Tibial nerve (tissue), 4 donors: ENCODE results near the gene UNKL. TPM values are rescaled to one million over a fixed set of nuclear protein-coding genes. Genes with fewer than 3 reads are reported as not detected.
A peak's percentile ranks its signal among the peaks of the same experiment; 100 is the strongest.

Experiments
- DNase-seq, 2 donors: peaks; one replicate each; pipeline ENCODE4 v3.0.0-alpha.2; 2019; ENCODE audit warnings: low spot score in 2 of 2
- H3K27ac ChIP-seq, 4 donors: fragments of 200-600 bp; sonication (generic) in 3 of 4; one replicate each; pipeline ENCODE4 v1.5.1; 2017 to 2019; ENCODE audit warnings: mild to moderate bottlenecking in 1 of 4
- H3K27me3 ChIP-seq, 2 donors: fragments of 200-600 bp; sonication (generic) in 1 of 2; one replicate each; pipeline versions ENCODE4 v1.5.1 to v1.6.0; 2017 to 2019
- H3K36me3 ChIP-seq, 3 donors: fragments of 200-600 bp; sonication (generic); one replicate each; pipeline ENCODE4 v1.5.1; 2018 to 2019
- H3K4me1 ChIP-seq, 4 donors: fragments of 200-600 bp; sonication (generic) in 3 of 4; one replicate each; pipeline ENCODE4 v1.5.1; 2017 to 2019
- H3K4me3 ChIP-seq, 4 donors: fragments of 200-600 bp; sonication (generic) in 3 of 4; one replicate each; pipeline ENCODE4 v1.5.1; 2017 to 2019; ENCODE audit warnings: mild to moderate bottlenecking in 1 of 4, moderate library complexity in 1 of 4
- H3K9me3 ChIP-seq, 4 donors: fragments of 200-600 bp; sonication (generic) in 3 of 4; one replicate each; pipeline ENCODE4 v1.5.1; 2017 to 2019
- CTCF ChIP-seq, 5 experiments: fragments of 200-600 bp in 3 of 5; fragments of 450-650 bp in 2 of 5; sonication (generic) in 3 of 5; IDR thresholded peaks; one replicate each; pipeline ENCODE4 v1.5.1; 2016 to 2019; ENCODE audit warnings: antibody characterized with exemption in 5 of 5, mild to moderate bottlenecking in 3 of 5, moderate library complexity in 2 of 5
- EP300 ChIP-seq, 2 donors: sonication (generic); formaldehyde crosslinking; IDR thresholded peaks; one replicate each; pipeline ENCODE4 v1.6.1; 2017; ENCODE audit warnings: antibody characterized with exemption in 2 of 2, mild to moderate bottlenecking in 1 of 2
- POLR2A ChIP-seq, 2 donors: fragments of 450-650 bp; IDR thresholded peaks; one replicate each; pipeline ENCODE4 v1.6.1; 2017; ENCODE audit warnings: antibody characterized with exemption in 2 of 2, mild to moderate bottlenecking in 2 of 2, moderate library complexity in 2 of 2
- WGBS, 2 donors: methylation state at CpG; one replicate each; pipeline ENCODE4 v1.1.5; 2018; 5-methylcytosine and 5-hydroxymethylcytosine counted together
- total RNA-seq, 4 donors: library from RNA; depleted of rRNA; stranded (reverse); fragments of >200 nt; gene quantifications; one replicate each; pipeline ENCODE4 v1.1.0, GENCODE V29; 2016

UNKL gene
- total RNA-seq, 4 donors from 2014 or later = 34.3 to 70.5 (median 45.0) TPM

GRCh38 chr16:1342526-1343427, 71.7 kb downstream of the UNKL start:
- peak; percentile 64 to 77 for DNase-seq
- Histone ChIP-seq H3K27ac (peak overlapping the region in 1 of 4 donors; percentile 34), H3K36me3 (peaks cover 0 to 6% (median 0%) of the 10 kb centered on the region in 3 donors), H3K4me1 (peaks cover 0 to 22% (median 12%) of the 10 kb centered on the region in 4 donors), H3K4me3 (peak overlapping the region in 2 of 4 donors; percentile 34 to 40), H3K9me3 (no peaks in the 10 kb centered on the region), H3K27me3 (peaks cover 0 to 19% of the 10 kb centered on the region in 2 donors)
- TF ChIP-seq CTCF (IDR thresholded peaks at IDR 0.05) (peak in 1 of 5 experiments; percentile 13), EP300 (IDR thresholded peaks at IDR 0.05) (no peak), POLR2A (IDR thresholded peaks at IDR 0.05) (no peak)
- WGBS, 2 donors = 3 to 10% methylated on average over 40 to 49 of the region's 49 CpGs

- H3K9me3 ChIP-seq = no peaks in the 10 kb centered on the region
- peaks cover 0 to 29% of the 10 kb centered on the region in 2 donors for H3K27me3 ChIP-seq
- 78 to 91% methylated on average over 24 to 28 of the region's 39 CpGs for WGBS, 2 donors
- H3K4me3 ChIP-seq = no peak overlapping the region
- H3K27ac ChIP-seq = peak overlapping the region in 1 of 4 donors; percentile 34
- no peak for TF ChIP-seq CTCF (IDR thresholded peaks at IDR 0.05)
- no peak for TF ChIP-seq POLR2A (IDR thresholded peaks at IDR 0.05)
- TF ChIP-seq EP300 (IDR thresholded peaks at IDR 0.05) = no peak
- DNase-seq = no peak
- no peaks in the 10 kb centered on the region for H3K36me3 ChIP-seq
- peaks cover 0 to 22% (median 12%) of the 10 kb centered on the region in 4 donors for H3K4me1 ChIP-seq
These were observed 72.7 kb downstream of the UNKL start for GRCh38 chr16:1341495-1342420.

GRCh38 chr16:1340730-1341494, 73.6 kb downstream of the UNKL start:
- TF ChIP-seq POLR2A (IDR thresholded peaks at IDR 0.05) = no peak
- TF ChIP-seq CTCF (IDR thresholded peaks at IDR 0.05) = no peak
- no peak for TF ChIP-seq EP300 (IDR thresholded peaks at IDR 0.05)
- H3K4me3 ChIP-seq = no peak overlapping the region
- WGBS, 2 donors = 77 to 81% methylated on average over 29 of the region's 36 CpGs
- no peaks in the 10 kb centered on the region for H3K9me3 ChIP-seq
- no peak for DNase-seq
- H3K27me3 ChIP-seq = peaks cover 0 to 38% of the 10 kb centered on the region in 2 donors
- H3K4me1 ChIP-seq = peaks cover 0 to 22% (median 12%) of the 10 kb centered on the region in 4 donors
- no peak overlapping the region for H3K27ac ChIP-seq
- H3K36me3 ChIP-seq = no peaks in the 10 kb centered on the region

- peaks cover 3 to 56% of the 10 kb centered on the region in 2 donors for H3K27me3 ChIP-seq
- no peak for TF ChIP-seq CTCF (IDR thresholded peaks at IDR 0.05)
- TF ChIP-seq POLR2A (IDR thresholded peaks at IDR 0.05) = no peak
- TF ChIP-seq EP300 (IDR thresholded peaks at IDR 0.05) = no peak
- peaks cover 0 to 26% (median 14%) of the 10 kb centered on the region in 4 donors for H3K4me1 ChIP-seq
- no peaks in the 10 kb centered on the region for H3K9me3 ChIP-seq
- H3K36me3 ChIP-seq = no peaks in the 10 kb centered on the region
- 63 to 68% methylated on average over 20 to 29 of the region's 31 CpGs for WGBS, 2 donors
- no peak overlapping the region for H3K27ac ChIP-seq
- DNase-seq = no peak
- H3K4me3 ChIP-seq = no peak overlapping the region
These were observed 75.4 kb downstream of the UNKL start for GRCh38 chr16:1338855-1339675.
